ENCODE results near the gene ORM1.
A peak's percentile ranks its signal among the peaks of the same experiment; 100 is the strongest.

Gene ORM1

DNA sequence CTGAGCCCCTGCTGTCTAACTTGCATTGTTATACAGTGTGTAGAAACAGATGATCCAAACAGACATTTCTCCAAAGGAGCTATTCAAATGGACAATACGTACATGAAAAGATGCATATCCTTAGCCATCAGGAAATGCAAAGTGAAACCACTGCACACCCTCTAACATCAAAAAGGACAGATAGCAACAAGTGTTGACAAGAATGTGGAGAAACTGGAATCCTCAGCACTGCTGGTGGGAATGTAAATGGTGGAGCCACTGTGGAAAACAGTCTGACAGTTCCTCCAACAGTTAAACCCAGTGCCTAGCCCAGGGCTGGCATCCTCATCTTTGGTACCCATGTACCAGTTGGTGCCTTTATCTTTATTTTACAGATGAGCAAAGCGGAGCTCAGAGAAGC is 15.3 kb downstream of the ORM1 start:
- DNase-seq (ENCODE audit: low read depth) = no peak
- TF ChIP-seq, protein P1, sequence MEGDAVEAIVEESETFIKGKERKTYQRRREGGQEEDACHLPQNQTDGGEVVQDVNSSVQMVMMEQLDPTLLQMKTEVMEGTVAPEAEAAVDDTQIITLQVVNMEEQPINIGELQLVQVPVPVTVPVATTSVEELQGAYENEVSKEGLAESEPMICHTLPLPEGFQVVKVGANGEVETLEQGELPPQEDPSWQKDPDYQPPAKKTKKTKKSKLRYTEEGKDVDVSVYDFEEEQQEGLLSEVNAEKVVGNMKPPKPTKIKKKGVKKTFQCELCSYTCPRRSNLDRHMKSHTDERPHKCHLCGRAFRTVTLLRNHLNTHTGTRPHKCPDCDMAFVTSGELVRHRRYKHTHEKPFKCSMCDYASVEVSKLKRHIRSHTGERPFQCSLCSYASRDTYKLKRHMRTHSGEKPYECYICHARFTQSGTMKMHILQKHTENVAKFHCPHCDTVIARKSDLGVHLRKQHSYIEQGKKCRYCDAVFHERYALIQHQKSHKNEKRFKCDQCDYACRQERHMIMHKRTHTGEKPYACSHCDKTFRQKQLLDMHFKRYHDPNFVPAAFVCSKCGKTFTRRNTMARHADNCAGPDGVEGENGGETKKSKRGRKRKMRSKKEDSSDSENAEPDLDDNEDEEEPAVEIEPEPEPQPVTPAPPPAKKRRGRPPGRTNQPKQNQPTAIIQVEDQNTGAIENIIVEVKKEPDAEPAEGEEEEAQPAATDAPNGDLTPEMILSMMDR (IDR thresholded peaks at IDR 0.05; ENCODE audit: low read length, missing control alignments) = no peak
- H3K4me3 ChIP-seq (replicated peaks; ENCODE audit: low read depth, low read length) = no peak overlapping the region

DNA sequence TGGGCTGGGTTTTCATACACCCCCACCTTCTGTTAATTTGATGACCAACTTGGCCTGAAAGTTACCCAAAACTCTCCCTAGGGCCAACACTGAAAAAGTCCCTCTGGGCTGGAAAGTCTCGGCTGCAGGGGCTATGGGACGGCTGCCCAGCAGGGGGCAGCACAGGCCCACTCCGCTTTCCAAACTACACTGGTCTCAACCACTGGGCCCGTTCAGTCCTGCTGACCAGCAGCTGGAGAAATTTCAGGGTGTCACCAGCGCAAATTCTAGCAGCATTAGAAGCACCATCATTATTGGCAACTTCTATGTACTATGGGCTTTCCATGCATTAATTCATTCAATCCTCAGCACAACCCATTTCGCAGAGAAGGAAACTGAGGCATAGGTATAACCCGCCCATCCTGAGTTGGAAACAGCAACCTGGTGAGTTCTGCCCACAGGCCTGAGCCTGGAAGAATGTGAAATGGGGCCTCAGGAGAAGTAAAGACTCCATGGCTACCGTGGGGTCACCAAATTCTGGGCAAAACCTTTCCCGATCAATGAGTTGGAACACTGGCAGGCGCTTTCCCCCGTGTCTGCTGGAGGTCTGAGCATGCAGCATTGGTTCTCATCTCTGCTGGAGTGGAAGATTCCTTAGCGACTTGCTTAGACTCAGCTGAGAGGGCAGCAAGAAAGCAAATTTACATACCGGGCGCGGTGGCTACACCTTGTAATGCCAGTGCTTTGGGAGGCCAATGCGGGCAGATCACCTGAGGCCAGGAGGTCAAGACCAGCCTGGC is 16.4 kb downstream of the ORM1 start:
- TF ChIP-seq, protein P1 (IDR thresholded peaks at IDR 0.05; ENCODE audit: low read length, missing control alignments) = peak; percentile 94
- H3K4me3 ChIP-seq (replicated peaks; ENCODE audit: low read depth, low read length) = no peak overlapping the region
- DNase-seq (ENCODE audit: low read depth) = peak; percentile 65

DNA sequence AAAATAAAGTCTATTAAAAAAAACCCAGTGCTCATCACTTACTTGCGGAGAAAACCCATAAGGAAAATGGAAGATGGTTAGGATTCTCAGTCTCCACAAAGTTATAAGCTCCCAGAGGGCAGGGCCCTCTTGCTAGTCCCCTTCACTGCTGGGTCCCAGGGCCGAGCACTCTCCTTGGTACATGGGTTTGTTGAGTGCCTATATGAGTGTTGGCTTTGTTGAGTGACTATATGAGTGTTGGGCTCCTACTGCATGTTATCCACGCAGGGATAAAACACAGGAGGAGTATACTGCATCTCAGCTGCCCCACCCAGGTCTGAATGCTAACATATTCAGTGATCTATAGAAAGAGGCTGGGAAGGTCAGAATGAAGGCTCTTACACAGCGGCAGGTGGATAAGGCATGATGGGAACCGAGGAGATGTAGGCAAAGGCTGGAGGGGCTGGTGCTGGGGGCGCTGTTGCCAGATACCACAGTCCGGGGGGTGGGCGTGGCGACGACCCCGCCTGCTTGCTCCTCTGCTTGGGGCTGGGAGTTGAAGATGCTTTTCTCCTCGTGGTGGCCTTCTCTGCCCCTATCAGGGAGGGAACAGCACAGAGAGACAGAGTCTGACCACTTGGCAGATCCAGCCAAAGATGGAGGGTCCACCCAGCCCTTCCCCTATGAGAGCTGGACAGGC is 18.4 kb downstream of the ORM1 start:
- TF ChIP-seq, protein P1 (IDR thresholded peaks at IDR 0.05; ENCODE audit: low read length, missing control alignments) = no peak
- H3K4me3 ChIP-seq (replicated peaks; ENCODE audit: low read depth, low read length) = no peak overlapping the region
- no peak for DNase-seq (ENCODE audit: low read depth)

DNA sequence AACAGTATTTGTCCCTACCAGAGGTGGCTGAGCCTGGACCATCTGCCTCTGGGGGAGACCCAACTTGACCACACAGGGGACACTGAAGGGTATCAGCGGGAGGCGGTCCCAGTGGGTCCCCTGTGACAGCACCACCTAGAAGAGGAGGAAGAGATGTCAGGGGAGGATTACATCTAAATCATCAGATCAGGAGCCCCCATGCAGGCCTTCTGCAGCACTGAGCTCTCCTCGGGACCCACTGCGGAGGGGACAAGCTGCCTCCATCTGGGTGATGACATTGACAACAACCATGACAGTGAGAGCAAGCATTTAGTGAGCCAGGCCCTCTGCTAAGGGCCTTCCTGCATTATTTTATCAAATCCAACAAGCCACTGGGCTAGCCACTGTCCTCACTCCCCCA is 19.1 kb downstream of the ORM1 start:
- no peak for DNase-seq (ENCODE audit: low read depth)
- no peak overlapping the region for H3K4me3 ChIP-seq (replicated peaks; ENCODE audit: low read depth, low read length)
- TF ChIP-seq, protein P1 (IDR thresholded peaks at IDR 0.05; ENCODE audit: low read length, missing control alignments) = no peak

DNA sequence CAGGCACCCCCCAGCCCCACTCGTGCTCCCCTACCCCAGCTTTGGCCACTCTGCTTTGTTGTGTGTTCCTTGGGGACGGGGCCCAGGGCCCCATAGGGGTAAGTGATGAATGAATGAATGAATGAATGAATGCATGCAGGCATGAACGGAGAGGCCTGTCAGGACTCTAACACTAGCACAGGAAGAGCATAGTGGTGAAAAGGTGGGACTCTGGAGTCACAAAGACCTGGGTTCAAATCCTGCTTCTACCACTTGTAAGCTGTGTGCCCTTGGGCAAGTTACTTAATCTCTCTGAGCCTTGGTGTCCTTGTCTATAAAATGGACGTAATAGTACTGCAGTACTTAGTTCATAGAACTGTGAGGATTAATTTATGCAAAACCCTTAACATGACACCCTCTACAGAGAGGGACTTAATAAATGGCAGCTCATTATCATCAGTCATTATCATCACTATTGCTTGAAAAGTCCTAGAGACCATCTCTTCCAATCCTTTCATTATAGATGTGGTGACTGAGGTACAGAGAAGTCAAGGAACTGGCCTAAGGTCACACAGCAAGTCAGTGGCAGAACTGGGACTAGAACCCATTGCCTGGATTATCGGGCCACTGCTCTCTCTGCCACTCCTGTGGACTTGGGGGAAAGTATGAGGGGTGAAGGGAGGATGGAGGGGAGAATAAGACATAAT is 20.0 kb downstream of the ORM1 start:
- no peak for DNase-seq (ENCODE audit: low read depth)
- TF ChIP-seq, protein P1 (IDR thresholded peaks at IDR 0.05; ENCODE audit: low read length, missing control alignments) = no peak
- no peak overlapping the region for H3K4me3 ChIP-seq (replicated peaks; ENCODE audit: low read depth, low read length)

DNA sequence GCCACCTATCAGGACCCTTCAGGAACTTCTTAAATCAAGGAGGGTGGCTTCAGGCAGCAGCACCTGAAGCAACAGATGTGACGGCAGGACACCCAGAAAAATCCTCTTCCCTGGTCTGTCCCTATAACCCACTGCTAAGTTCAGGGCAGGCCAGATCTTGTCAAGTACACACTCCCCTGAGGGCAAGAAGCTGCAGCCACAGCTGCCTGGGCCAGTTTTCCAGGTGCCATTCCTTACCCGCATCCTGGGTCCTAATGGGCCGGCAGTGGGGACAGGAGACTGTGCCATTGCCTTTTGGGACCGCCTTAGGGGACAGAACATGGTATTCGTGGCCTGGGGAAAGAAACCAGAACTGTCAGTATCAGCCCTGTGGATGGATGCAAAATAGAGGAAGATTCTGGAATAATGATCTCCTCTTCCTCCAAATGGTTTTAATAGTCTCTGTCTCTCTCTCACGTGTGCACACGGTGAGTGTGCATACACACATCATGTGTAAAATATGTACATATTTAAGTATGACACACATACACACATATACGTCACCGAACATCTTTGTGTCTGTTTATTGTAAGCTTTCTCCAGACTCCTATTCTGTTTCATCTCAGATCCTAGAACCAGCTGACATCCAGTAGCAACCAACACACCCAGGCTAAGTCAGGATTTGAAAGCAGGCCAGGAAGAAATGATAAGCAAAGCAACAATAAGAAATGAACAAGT is 20.7 kb downstream of the ORM1 start:
- DNase-seq (ENCODE audit: low read depth) = no peak

More for the DNA sequence above, 20.7 kb downstream of the ORM1 start:
- TF ChIP-seq, protein P1 (IDR thresholded peaks at IDR 0.05; ENCODE audit: low read length, missing control alignments) = no peak
- H3K4me3 ChIP-seq (replicated peaks; ENCODE audit: low read depth, low read length) = no peak overlapping the region
